Adrenal gland (tissue), 5 donors: ENCODE data around the gene MYO9A.

Source experiments
- CTCF ChIP-seq, 6 experiments: fragments of 450-650 bp in 4 of 6; fragments of 200-600 bp in 2 of 6; sonication (generic) in 1 of 6; IDR thresholded peaks; 1 replicate in 5 of 6; 2 replicates in 1 of 6; pipeline versions ENCODE4 v1.5.1 to v1.8.0; 2016 to 2021; ENCODE audit warnings: antibody characterized with exemption in 6 of 6, mild to moderate bottlenecking in 2 of 6, moderate library complexity in 1 of 6
- POLR2A ChIP-seq, 2 donors: fragments of 450-650 bp; IDR thresholded peaks; one replicate each; pipeline ENCODE4 v1.6.1; 2017; ENCODE audit warnings: antibody characterized with exemption in 2 of 2, mild to moderate bottlenecking in 2 of 2, moderate library complexity in 1 of 2
- donor health status: DM: no; HTN: no; CAD: no.

- TF ChIP-seq POLR2A (IDR thresholded peaks at IDR 0.05) (no peak), CTCF (IDR thresholded peaks at IDR 0.05) (no peak)
Observed at GRCh38 chr15:71790081-71790480, 327.9 kb downstream of the MYO9A start.
